K562 (cell line): Measurements from ENCODE around the gene ESD. TPM values are rescaled to one million over a fixed set of nuclear protein-coding genes. Genes with fewer than 3 reads are reported as not detected.

ENCODE experiments used
- CBX5 ChIP-seq: IDR thresholded peaks from 2 replicates; pipeline ENCODE4 v1.6.1; 2014; ENCODE audit warnings: low read depth, borderline replicate concordance
- CHAMP1 ChIP-seq: fragments of 450-650 bp; IDR thresholded peaks from 2 replicates; pipeline ENCODE4 v1.6.1; 2016; ENCODE audit warnings: mild to moderate bottlenecking
- COPS2 ChIP-seq: fragments of 450-650 bp; conservative IDR thresholded peaks from 2 replicates; pipeline ENCODE4 v1.6.1; 2016; ENCODE audit warnings: mild to moderate bottlenecking, moderate library complexity
- CXXC5 ChIP-seq: fragments of 250-450 bp; sonication (Bioruptor Pico); IDR thresholded peaks from 2 replicates; pipeline ENCODE4 v1.8.0; 2022; ENCODE audit warnings: inconsistent platforms, mild to moderate bottlenecking, moderate library complexity
- ERF ChIP-seq: fragments of 450-650 bp; formaldehyde crosslinking; IDR thresholded peaks from 2 replicates; pipeline ENCODE4 v1.4.0; 2020; ENCODE audit warnings: mild to moderate bottlenecking, mixed read lengths
- FOXK1 ChIP-seq: sonication (generic); formaldehyde crosslinking; IDR thresholded peaks from 2 replicates; pipeline ENCODE4 v1.8.0; 2022; ENCODE audit warnings: missing genetic modification reagents, mild to moderate bottlenecking, borderline replicate concordance
- HSF4 ChIP-seq: fragments of 250-450 bp; sonication (Bioruptor Pico); IDR thresholded peaks from 2 replicates; pipeline ENCODE4 v2.1.2; 2022; ENCODE audit warnings: mild to moderate bottlenecking, moderate library complexity, borderline replicate concordance
- KDM1A ChIP-seq, 2 experiments: fragments of 450-650 bp; IDR thresholded peaks; 2 replicates each; pipeline ENCODE4 v1.6.1; 2016; ENCODE audit warnings: mild to moderate bottlenecking in 2 of 2
- KLF13 ChIP-seq: fragments of 450-650 bp; IDR thresholded peaks from 2 replicates; pipeline ENCODE4 v1.6.1; 2016; ENCODE audit warnings: missing genetic modification characterization, low read depth, mild to moderate bottlenecking, missing compliant biosample characterization, moderate library complexity, borderline replicate concordance
- MAFG ChIP-seq: fragments of 450-650 bp; conservative IDR thresholded peaks from 2 replicates; pipeline ENCODE4 v1.6.1; 2016; ENCODE audit warnings: missing genetic modification characterization, missing compliant biosample characterization
- MCM2 ChIP-seq: fragments of 450-650 bp; IDR thresholded peaks from 2 replicates; pipeline ENCODE4 v1.6.1; 2017; ENCODE audit warnings: low read depth, mild to moderate bottlenecking
- NR1H2 ChIP-seq: sonication (generic); formaldehyde crosslinking; IDR thresholded peaks from 2 replicates; pipeline ENCODE4 v1.4.0; 2020; ENCODE audit warnings: mild to moderate bottlenecking, missing genetic modification reagents
- PHTF2 ChIP-seq: fragments of 250-450 bp; sonication (Bioruptor Pico); IDR thresholded peaks from 2 replicates; pipeline ENCODE4 v1.5.0; 2021; ENCODE audit warnings: mild to moderate bottlenecking
- SMC3 ChIP-seq: conservative IDR thresholded peaks from 2 replicates; pipeline ENCODE4 v1.6.1; 2011; ENCODE audit warnings: low read depth, low read length, improper control_type of control experiment; ENCODE audit not compliant: insufficient read depth
- SNIP1 ChIP-seq: fragments of 450-650 bp; IDR thresholded peaks from 2 replicates; pipeline ENCODE4 v1.7.1; 2017; ENCODE audit warnings: low read depth, mild to moderate bottlenecking
- SPI1 ChIP-seq: IDR thresholded peaks from 2 replicates; pipeline ENCODE4 v1.6.1; 2011; ENCODE audit warnings: low read depth, low read length, control low read depth, borderline replicate concordance
- TCFL5 ChIP-seq: fragments of 250-450 bp; sonication (Bioruptor Pico); conservative IDR thresholded peaks from 2 replicates; pipeline ENCODE4 v1.6.1; 2021; ENCODE audit warnings: mild to moderate bottlenecking, moderate library complexity, matching md5 sums
- ZNF232 ChIP-seq: sonication (generic); formaldehyde crosslinking; IDR thresholded peaks from 2 replicates; pipeline ENCODE4 v1.8.0; 2022; ENCODE audit warnings: mild to moderate bottlenecking, missing genetic modification reagents
- ZNF785 ChIP-seq: fragments of 250-450 bp; sonication (Bioruptor Pico); IDR thresholded peaks from 2 replicates; pipeline ENCODE4 v1.4.0; 2020; ENCODE audit warnings: mild to moderate bottlenecking
- polyA plus RNA-seq, 8 experiments: library from polyadenylated mRNA; depleted of rRNA in 4 of 8; stranded (reverse) in 5 of 8; unstranded in 3 of 8; fragments of >200 nt; fragmentation: Nextera tagmentation in 2 of 8; fragmentation: Illumina TruSeq in 1 of 8; extraction: Ambion mirVana in 2 of 8; extraction: Trizol in 1 of 8; gene quantifications; 2 replicates each; pipeline versions ENCODE4 v1.2.1 to v1.2.3, GENCODE V29; 2011 to 2014; ENCODE audit warnings: inconsistent platforms in 1 of 8, missing spikeins in 1 of 8
- total RNA-seq, 7 experiments: library from RNA; depleted of rRNA in 6 of 7; stranded (reverse); fragments of >200 nt in 6 of 7; fragmentation: Illumina TruSeq in 2 of 7; extraction: Trizol in 2 of 7; gene quantifications; 2 replicates each; pipeline versions ENCODE4 v1.2.1 to v1.2.3, GENCODE V29; 2011 to 2021; ENCODE audit warnings: low replicate concordance in 1 of 7
- TF ChIP-seq, protein P1 (sequence below), 2 experiments: fragments of 450-650 bp in 1 of 2; sonication (generic) in 1 of 2; formaldehyde crosslinking; conservative IDR thresholded peaks; 2 replicates each; pipeline versions ENCODE4 v1.4.0 to v1.8.1; 2020 to 2022; ENCODE audit warnings: mild to moderate bottlenecking in 1 of 2, missing genetic modification reagents in 1 of 2
- TF ChIP-seq, protein P2 (sequence below): fragments of 250-450 bp; sonication (Bioruptor Pico); IDR thresholded peaks from 2 replicates; pipeline ENCODE4 v1.4.0; 2020; ENCODE audit warnings: mild to moderate bottlenecking, moderate library complexity, borderline replicate concordance

ESD gene
- total and polyA plus RNA-seq, 9 of the 15 experiments (the other 6 are each of a cell fraction or from before 2014, with no cell fraction given), result 88.9 to 402 (median 232) TPM

DNA sequence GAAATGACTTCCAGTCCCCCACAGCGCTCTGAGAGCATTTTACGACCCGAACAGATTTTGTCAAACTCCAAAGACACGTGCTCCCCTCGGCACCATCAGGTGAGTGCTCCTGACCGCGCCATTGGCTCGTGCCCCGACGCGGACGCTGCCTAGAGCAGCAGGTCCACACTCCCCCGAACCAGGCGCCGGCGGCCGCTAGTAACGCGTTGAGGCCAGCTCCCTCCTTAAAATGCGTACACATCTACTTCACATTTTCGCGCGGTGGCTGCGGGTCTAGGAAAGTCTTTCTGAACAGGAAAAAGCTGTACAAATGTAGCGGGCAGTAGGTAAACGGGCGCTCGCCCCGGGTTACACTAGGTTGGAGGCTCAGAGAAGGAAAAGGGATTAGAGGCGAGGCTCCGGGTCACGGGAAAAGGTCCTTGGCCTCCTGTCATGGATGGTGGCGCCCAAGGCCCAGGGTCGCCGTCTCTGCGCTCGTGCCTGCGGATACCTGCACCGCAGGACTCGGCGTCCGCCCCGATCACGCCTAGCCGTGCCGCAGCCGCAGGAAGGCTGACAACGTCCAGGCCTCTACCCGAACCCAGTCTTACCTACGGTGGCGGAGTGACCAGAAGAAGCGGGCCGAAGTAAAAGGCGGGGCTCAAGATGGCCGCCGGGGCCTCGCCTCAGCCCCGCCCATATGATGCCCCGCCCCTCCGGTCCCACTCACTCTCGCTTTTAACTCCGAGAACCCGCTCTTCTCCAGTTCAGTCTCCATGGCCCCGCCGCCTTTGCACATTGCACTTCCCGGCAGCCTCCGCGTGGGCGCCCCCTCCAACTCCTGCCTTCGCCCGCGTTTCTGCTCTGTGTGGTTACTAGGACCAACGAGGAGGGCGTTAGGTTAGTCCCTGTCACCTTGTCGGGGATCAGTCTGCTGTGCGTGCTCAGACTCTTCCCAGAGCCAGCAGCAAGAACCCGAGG is at the start of gene ESD (continued):
- TF ChIP-seq CHAMP1 (no peak), PHTF2 (CRISPR knock-in tag) (no peak), FOXK1 (no peak), KLF13 (tag) (no peak), KDM1A (IDR thresholded peaks at IDR 0.05) (no peak), CBX5 (no peak), COPS2 (no peak), TCFL5 (CRISPR knock-in tag) (no peak), CXXC5 (CRISPR knock-in tag) (peak; percentile 62), MAFG (tag) (no peak), ERF (CRISPR knock-in tag) (no peak), SMC3 (no peak), SNIP1 (no peak), ZNF232 (no peak), ZNF785 (CRISPR knock-in tag) (no peak), HSF4 (no peak), MCM2 (no peak), SPI1 (no peak), NR1H2 (no peak)
- TF ChIP-seq, protein P1, sequence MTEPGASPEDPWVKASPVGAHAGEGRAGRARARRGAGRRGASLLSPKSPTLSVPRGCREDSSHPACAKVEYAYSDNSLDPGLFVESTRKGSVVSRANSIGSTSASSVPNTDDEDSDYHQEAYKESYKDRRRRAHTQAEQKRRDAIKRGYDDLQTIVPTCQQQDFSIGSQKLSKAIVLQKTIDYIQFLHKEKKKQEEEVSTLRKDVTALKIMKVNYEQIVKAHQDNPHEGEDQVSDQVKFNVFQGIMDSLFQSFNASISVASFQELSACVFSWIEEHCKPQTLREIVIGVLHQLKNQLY (CRISPR knock-in tag; conservative IDR thresholded peaks at IDR 0.05), result no peak
- TF ChIP-seq, protein P2, sequence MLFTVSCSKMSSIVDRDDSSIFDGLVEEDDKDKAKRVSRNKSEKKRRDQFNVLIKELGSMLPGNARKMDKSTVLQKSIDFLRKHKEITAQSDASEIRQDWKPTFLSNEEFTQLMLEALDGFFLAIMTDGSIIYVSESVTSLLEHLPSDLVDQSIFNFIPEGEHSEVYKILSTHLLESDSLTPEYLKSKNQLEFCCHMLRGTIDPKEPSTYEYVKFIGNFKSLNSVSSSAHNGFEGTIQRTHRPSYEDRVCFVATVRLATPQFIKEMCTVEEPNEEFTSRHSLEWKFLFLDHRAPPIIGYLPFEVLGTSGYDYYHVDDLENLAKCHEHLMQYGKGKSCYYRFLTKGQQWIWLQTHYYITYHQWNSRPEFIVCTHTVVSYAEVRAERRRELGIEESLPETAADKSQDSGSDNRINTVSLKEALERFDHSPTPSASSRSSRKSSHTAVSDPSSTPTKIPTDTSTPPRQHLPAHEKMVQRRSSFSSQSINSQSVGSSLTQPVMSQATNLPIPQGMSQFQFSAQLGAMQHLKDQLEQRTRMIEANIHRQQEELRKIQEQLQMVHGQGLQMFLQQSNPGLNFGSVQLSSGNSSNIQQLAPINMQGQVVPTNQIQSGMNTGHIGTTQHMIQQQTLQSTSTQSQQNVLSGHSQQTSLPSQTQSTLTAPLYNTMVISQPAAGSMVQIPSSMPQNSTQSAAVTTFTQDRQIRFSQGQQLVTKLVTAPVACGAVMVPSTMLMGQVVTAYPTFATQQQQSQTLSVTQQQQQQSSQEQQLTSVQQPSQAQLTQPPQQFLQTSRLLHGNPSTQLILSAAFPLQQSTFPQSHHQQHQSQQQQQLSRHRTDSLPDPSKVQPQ, result no peak
